ENCODE data around the gene RPS3A. TPM values are rescaled to one million over a fixed set of nuclear protein-coding genes. Genes with fewer than 3 reads are reported as not detected.

Gene RPS3A
- total RNA-seq, 2 experiments from 2014 or later = 3,793 to 3,917 TPM

GRCh38 chr4:151152028-151152427 is 52.6 kb downstream of the RPS3A start:
- CTCF ChIA-PET = no interaction called here
- Mint-ChIP-seq H3K36me3 (ENCODE audit: low read depth) (no peaks in the 10 kb centered on the region), H3K4me1 (ENCODE audit: low read depth) (no peaks in the 10 kb centered on the region), H3K4me3 (no peak overlapping the region), H3K27ac (no peak overlapping the region), H3K27me3 (ENCODE audit: low read depth) (peaks cover 4% of the 10 kb centered on the region), H3K9me3 (no peaks in the 10 kb centered on the region)
- no peak for DNase-seq
- intact Hi-C loops (cut with micrococcal nuclease) = no loop called here

- H3K27ac Mint-ChIP-seq = no peak overlapping the region
- CTCF ChIA-PET = interaction anchor here (0.7 kb wide), 1 partner anchor 100 kb away, joined by 5 read pairs; no protein-coding TSS in a partner anchor
- H3K36me3 Mint-ChIP-seq (ENCODE audit: low read depth) = no peaks in the 10 kb centered on the region
- intact Hi-C loops (cut with micrococcal nuclease) = no loop called here
- DNase-seq = no peak
- no peak overlapping the region for H3K4me3 Mint-ChIP-seq
- H3K4me1 Mint-ChIP-seq (ENCODE audit: low read depth) = no peaks in the 10 kb centered on the region
- peaks cover 4% of the 10 kb centered on the region for H3K27me3 Mint-ChIP-seq (ENCODE audit: low read depth)
- H3K9me3 Mint-ChIP-seq = no peaks in the 10 kb centered on the region
These were observed 54.2 kb downstream of the RPS3A start for GRCh38 chr4:151153585-151153984.

Other genes starting within 250 kb of the RPS3A start
- 10 to 100 TPM; 53.7 to 54.6 TPM for gene LRBA, start 84.3 kb upstream of the RPS3A start, total RNA-seq
- not detected for gene PRSS48, start 177.5 kb downstream of the RPS3A start, total RNA-seq
- not detected for gene SH3D19, start 226.0 kb downstream of the RPS3A start, total RNA-seq

All from activated naive CD4-positive, alpha-beta T cell treated with anti-CD3 and anti-CD28 coated beads for 36 hours (primary cell).